HCT116 (cell line): Measurements from ENCODE around the gene TEX2. TPM values are rescaled to one million over a fixed set of nuclear protein-coding genes. Genes with fewer than 3 reads are reported as not detected.

Experiments
- ATAC-seq: fragments of 200-7000 bp; cut with Tn5 transposase; 2 replicates; pipeline ENCODE4 v1.9.1; 2020; ENCODE audit warnings: mild to moderate bottlenecking, moderate library complexity
- BruUV-seq: library from RNA; stranded (reverse); fragments of 400-500 nt; replicated peaks from 2 replicates; lab custom pipeline; 2021; lab: Mats Ljungman, UMichigan
- CTCF ChIA-PET: fragments of 300-600 bp; sonication (Branson Sonifier 250); formaldehyde crosslinking; loops from one replicate; lab custom pipeline; 2021; ENCODE audit warnings: antibody characterized with exemption; lab: Charles Lee
- POLR2A ChIA-PET: fragments of 300-600, 350-600 bp; sonication (Branson Sonifier 250); formaldehyde crosslinking; loops from one replicate; lab custom pipeline; 2021; ENCODE audit warnings: antibody characterized with exemption; lab: Charles Lee
- RAD21 ChIA-PET, 2 experiments: fragments of 300-600 bp; sonication (Branson Sonifier 250); formaldehyde crosslinking; loops; one replicate each; lab custom pipeline; 2023; ENCODE audit warnings: low total read pairs in 2 of 2; ENCODE audit not compliant: uncharacterized antibody in 2 of 2, unreplicated experiment in 2 of 2, low non-redundant PET in 1 of 2; lab: Charles Lee
- DNase-seq: peaks from one replicate; pipeline ENCODE4 v3.0.0-alpha.2; 2010; ENCODE audit warnings: low read depth, low spot score
- H2AFZ ChIP-seq: fragments of 200-600 bp; shearing (Covaris generic), sonication (generic); 2 replicates; pipeline ENCODE4 v1.6.1; 2017; ENCODE audit warnings: low read depth, mixed run types, mixed read lengths, antibody characterized with exemption, low read length; ENCODE audit not compliant: poor library complexity, severe bottlenecking
- H3K27ac ChIP-seq: 2 replicates; pipeline ENCODE4 v1.5.1; 2012; ENCODE audit warnings: low read depth, low read length
- H3K27me3 ChIP-seq: fragments of 200-600 bp; sonication (generic); 2 replicates; pipeline ENCODE4 v1.6.1; 2016; ENCODE audit warnings: mixed run types, low read length, mixed read lengths; ENCODE audit not compliant: insufficient read depth
- H3K36me3 ChIP-seq, 2 experiments: fragments of 200-500 bp in 1 of 2; fragments of 200-600 bp in 1 of 2; sonication (Bioruptor generic) in 1 of 2; sonication (generic) in 1 of 2; 2 replicates each; pipeline versions ENCODE4 v1.5.1 to v1.6.1; 2014 to 2016; ENCODE audit warnings: low read length in 2 of 2, inconsistent platforms in 1 of 2, mixed read lengths in 1 of 2, mixed run types in 1 of 2; ENCODE audit not compliant: insufficient read depth in 2 of 2, control insufficient read depth in 1 of 2
- H3K4me1 ChIP-seq, 2 experiments: fragments of 200-600 bp in 1 of 2; sonication (generic) in 1 of 2; 2 replicates each; pipeline versions ENCODE4 v1.5.1 to v1.6.1; 2012 to 2017; ENCODE audit warnings: low read length in 2 of 2, inconsistent platforms in 1 of 2, mild to moderate bottlenecking in 1 of 2, mixed read lengths in 1 of 2, mixed run types in 1 of 2, moderate library complexity in 1 of 2; ENCODE audit not compliant: insufficient read depth in 2 of 2, control insufficient read depth in 1 of 2
- H3K4me2 ChIP-seq: fragments of 200-600 bp; sonication (generic); 2 replicates; pipeline ENCODE4 v1.6.1; 2017; ENCODE audit warnings: mixed run types, low read length, mixed read lengths
- H3K4me3 ChIP-seq, 2 experiments: fragments of 200-600 bp in 1 of 2; sonication (generic) in 1 of 2; replicated peaks in 1 of 2; 2 replicates each; pipeline ENCODE4 v1.5.1; 2011 to 2016; ENCODE audit warnings: low read length in 2 of 2, control low read depth in 1 of 2, low read depth in 1 of 2, mild to moderate bottlenecking in 1 of 2, mixed read lengths in 1 of 2, mixed run types in 1 of 2
- H3K79me2 ChIP-seq: fragments of 200-600 bp; sonication (generic); 2 replicates; pipeline ENCODE4 v1.6.1; 2017; ENCODE audit warnings: mild to moderate bottlenecking, mixed run types, low read length, moderate library complexity, mixed read lengths; ENCODE audit not compliant: insufficient read depth
- H3K9ac ChIP-seq: fragments of 200-600 bp; sonication (generic); 2 replicates; pipeline ENCODE4 v1.6.1; 2016; ENCODE audit warnings: low read length, mixed read lengths
- H3K9me2 ChIP-seq: fragments of 200-600 bp; sonication (generic), shearing (Covaris generic); 2 replicates; pipeline ENCODE4 v1.6.1; 2017; ENCODE audit warnings: mixed run types, mild to moderate bottlenecking, moderate library complexity; ENCODE audit not compliant: insufficient read depth
- H3K9me3 ChIP-seq, 2 experiments: fragments of 200-500 bp in 1 of 2; fragments of 200-600 bp in 1 of 2; sonication (Bioruptor generic) in 1 of 2; sonication (generic) in 1 of 2; 2 replicates each; pipeline ENCODE4 v1.6.1; 2014 to 2017; ENCODE audit warnings: low read length in 2 of 2, mixed read lengths in 2 of 2, inconsistent platforms in 1 of 2, low read depth in 1 of 2, mild to moderate bottlenecking in 1 of 2, mixed run types in 1 of 2, moderate library complexity in 1 of 2; ENCODE audit not compliant: control insufficient read depth in 1 of 2, insufficient read depth in 1 of 2
- H4K20me1 ChIP-seq: fragments of 200-600 bp; sonication (generic), shearing (Covaris generic); 2 replicates; pipeline ENCODE4 v1.6.1; 2017; ENCODE audit warnings: mixed run types, mild to moderate bottlenecking, moderate library complexity; ENCODE audit not compliant: insufficient read depth
- CBX3 ChIP-seq: IDR thresholded peaks from 2 replicates; pipeline ENCODE4 v1.6.1; 2012; ENCODE audit warnings: low read depth
- CEBPB ChIP-seq: IDR thresholded peaks from 2 replicates; pipeline ENCODE4 v1.6.1; 2012; ENCODE audit warnings: low read depth
- EZH2 ChIP-seq: fragments of 200-600 bp; sonication (generic); IDR thresholded peaks from 2 replicates; pipeline ENCODE4 v1.6.1; 2017; ENCODE audit warnings: antibody characterized with exemption, mixed run types
- EZH2phosphoT487 ChIP-seq: fragments of 200-600 bp; IDR thresholded peaks from 2 replicates; pipeline ENCODE4 v1.6.1; 2018; ENCODE audit warnings: antibody characterized with exemption, borderline replicate concordance
- JUND ChIP-seq: IDR thresholded peaks from 2 replicates; pipeline ENCODE4 v1.6.1; 2012
- MAX ChIP-seq: IDR thresholded peaks from 2 replicates; pipeline ENCODE4 v1.6.1; 2012
- POLR2A ChIP-seq: IDR thresholded peaks from 2 replicates; pipeline ENCODE4 v1.7.0; 2011; ENCODE audit warnings: borderline replicate concordance; ENCODE audit not compliant: insufficient read depth, insufficient read length; ENCODE audit errors: extremely low read depth
- SP1 ChIP-seq: IDR thresholded peaks from 2 replicates; pipeline ENCODE4 v1.6.1; 2012; ENCODE audit warnings: low read depth
- TCF7L2 ChIP-seq: IDR thresholded peaks from 2 replicates; pipeline ENCODE4 v1.7.0; 2011; ENCODE audit warnings: borderline replicate concordance, inconsistent platforms; ENCODE audit not compliant: insufficient read depth, insufficient read length; ENCODE audit errors: extremely low read depth
- ZBTB33 ChIP-seq: IDR thresholded peaks from 2 replicates; pipeline ENCODE4 v1.6.1; 2011; ENCODE audit warnings: mild to moderate bottlenecking, low read length, moderate library complexity; ENCODE audit not compliant: insufficient replicate concordance; ENCODE audit errors: extremely low read depth
- ZFX ChIP-seq: fragments of 450-650 bp; IDR thresholded peaks from 2 replicates; pipeline ENCODE4 v1.6.1; 2017
- ZNF274 ChIP-seq: fragments of 200-500 bp; sonication (Bioruptor generic); IDR thresholded peaks from 2 replicates; pipeline ENCODE4 v1.6.1; 2014; ENCODE audit warnings: mild to moderate bottlenecking, low read depth, low read length, inconsistent platforms
- intact Hi-C: fragments of 100-400 bp; cut with micrococcal nuclease; formaldehyde crosslinking; loops from 2 replicates; pipeline ENCODE4 v1.10.0; 2022
- total RNA-seq: library from RNA; stranded (reverse); gene quantifications from one replicate; pipeline ENCODE4 v1.2.1, GENCODE V29; 2021; ENCODE audit not compliant: unreplicated experiment
- TF ChIP-seq, protein P1 (sequence below), 3 experiments: fragments of 200-600 bp in 1 of 3; sonication (generic) in 1 of 3; IDR thresholded peaks in 2 of 3; conservative IDR thresholded peaks in 1 of 3; 2 replicates each; pipeline ENCODE4 v1.5.1; 2012 to 2017; ENCODE audit warnings: low read depth in 2 of 3, low read length in 2 of 3, antibody characterized with exemption in 1 of 3, borderline replicate concordance in 1 of 3, control low read depth in 1 of 3, mild to moderate bottlenecking in 1 of 3, mixed read lengths in 1 of 3, mixed run types in 1 of 3, moderate library complexity in 1 of 3; ENCODE audit not compliant: insufficient read depth in 1 of 3
- TF ChIP-seq, protein P2 (sequence below): IDR thresholded peaks from 2 replicates; pipeline ENCODE4 v1.6.1; 2012; ENCODE audit warnings: low read depth

The TEX2 gene
- total RNA-seq, 1 experiment from 2014 or later = 24.6 TPM

DNA sequence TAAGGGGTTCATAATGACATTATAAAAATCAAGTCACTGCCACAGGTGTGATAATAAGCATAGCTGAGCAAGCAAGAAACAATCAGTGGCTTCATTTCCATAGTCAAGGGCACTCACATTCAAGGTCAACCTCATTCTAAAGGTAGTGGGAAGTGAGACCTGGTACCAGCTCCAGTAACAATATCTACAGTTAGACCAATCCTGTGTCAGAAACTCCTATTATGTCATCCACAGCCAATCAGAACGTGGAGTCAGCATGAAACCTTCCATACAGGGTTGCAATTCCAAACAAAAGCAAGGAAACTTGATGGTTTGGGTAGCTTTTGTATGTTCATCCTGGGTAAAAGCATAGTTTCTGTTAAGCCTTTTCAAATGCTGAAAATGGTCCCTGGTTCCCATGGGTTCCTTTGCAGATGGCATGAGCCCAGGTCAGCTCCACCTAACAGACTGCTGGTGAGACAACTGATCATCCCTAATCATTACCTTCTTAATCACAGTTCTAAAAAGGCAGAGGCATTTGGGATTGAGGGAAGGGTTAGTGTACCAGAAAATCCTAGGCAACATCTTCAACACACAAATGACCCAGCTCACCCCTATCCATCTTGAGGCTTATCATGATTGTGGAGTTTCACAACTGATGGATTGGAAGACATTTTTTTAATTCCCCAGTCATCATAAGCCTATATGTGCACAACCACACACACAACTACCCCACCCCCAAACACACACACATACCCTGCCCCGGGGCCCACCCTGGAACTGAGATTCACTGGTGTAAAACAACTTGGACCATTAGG is 30.4 kb downstream of the TEX2 start:
- Histone ChIP-seq H3K4me3 (no peak overlapping the region), H4K20me1 (no peaks in the 10 kb centered on the region), H3K9ac (no peak overlapping the region), H2AFZ (no peak overlapping the region), H3K27ac (no peak overlapping the region), H3K79me2 (peaks cover 30% of the 10 kb centered on the region), H3K27me3 (no peaks in the 10 kb centered on the region), H3K9me3 (no peaks in the 10 kb centered on the region), H3K4me2 (no peak overlapping the region), H3K9me2 (no peaks in the 10 kb centered on the region), H3K36me3 (no peaks in the 10 kb centered on the region), H3K4me1 (peaks cover 0 to 11% of the 10 kb centered on the region in 2 experiments; a peak in 3 of 4 replicates)
- ChIA-PET POLR2A (no interaction called here), RAD21 (no interaction called here), CTCF (no interaction called here)
- intact Hi-C loops = no loop called here
- BruUV-seq = no TSS peak
- TF ChIP-seq, protein P1, sequence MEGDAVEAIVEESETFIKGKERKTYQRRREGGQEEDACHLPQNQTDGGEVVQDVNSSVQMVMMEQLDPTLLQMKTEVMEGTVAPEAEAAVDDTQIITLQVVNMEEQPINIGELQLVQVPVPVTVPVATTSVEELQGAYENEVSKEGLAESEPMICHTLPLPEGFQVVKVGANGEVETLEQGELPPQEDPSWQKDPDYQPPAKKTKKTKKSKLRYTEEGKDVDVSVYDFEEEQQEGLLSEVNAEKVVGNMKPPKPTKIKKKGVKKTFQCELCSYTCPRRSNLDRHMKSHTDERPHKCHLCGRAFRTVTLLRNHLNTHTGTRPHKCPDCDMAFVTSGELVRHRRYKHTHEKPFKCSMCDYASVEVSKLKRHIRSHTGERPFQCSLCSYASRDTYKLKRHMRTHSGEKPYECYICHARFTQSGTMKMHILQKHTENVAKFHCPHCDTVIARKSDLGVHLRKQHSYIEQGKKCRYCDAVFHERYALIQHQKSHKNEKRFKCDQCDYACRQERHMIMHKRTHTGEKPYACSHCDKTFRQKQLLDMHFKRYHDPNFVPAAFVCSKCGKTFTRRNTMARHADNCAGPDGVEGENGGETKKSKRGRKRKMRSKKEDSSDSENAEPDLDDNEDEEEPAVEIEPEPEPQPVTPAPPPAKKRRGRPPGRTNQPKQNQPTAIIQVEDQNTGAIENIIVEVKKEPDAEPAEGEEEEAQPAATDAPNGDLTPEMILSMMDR (IDR thresholded peaks at IDR 0.05 in 2 of 3, conservative IDR thresholded peaks at IDR 0.05 in 1 of 3; ENCODE audit: borderline replicate concordance in 1 of 3, insufficient read depth in 1 of 3, low read depth in 2 of 3, low read length in 2 of 3) = no peak
- TF ChIP-seq, protein P2, sequence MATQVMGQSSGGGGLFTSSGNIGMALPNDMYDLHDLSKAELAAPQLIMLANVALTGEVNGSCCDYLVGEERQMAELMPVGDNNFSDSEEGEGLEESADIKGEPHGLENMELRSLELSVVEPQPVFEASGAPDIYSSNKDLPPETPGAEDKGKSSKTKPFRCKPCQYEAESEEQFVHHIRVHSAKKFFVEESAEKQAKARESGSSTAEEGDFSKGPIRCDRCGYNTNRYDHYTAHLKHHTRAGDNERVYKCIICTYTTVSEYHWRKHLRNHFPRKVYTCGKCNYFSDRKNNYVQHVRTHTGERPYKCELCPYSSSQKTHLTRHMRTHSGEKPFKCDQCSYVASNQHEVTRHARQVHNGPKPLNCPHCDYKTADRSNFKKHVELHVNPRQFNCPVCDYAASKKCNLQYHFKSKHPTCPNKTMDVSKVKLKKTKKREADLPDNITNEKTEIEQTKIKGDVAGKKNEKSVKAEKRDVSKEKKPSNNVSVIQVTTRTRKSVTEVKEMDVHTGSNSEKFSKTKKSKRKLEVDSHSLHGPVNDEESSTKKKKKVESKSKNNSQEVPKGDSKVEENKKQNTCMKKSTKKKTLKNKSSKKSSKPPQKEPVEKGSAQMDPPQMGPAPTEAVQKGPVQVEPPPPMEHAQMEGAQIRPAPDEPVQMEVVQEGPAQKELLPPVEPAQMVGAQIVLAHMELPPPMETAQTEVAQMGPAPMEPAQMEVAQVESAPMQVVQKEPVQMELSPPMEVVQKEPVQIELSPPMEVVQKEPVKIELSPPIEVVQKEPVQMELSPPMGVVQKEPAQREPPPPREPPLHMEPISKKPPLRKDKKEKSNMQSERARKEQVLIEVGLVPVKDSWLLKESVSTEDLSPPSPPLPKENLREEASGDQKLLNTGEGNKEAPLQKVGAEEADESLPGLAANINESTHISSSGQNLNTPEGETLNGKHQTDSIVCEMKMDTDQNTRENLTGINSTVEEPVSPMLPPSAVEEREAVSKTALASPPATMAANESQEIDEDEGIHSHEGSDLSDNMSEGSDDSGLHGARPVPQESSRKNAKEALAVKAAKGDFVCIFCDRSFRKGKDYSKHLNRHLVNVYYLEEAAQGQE = no peak
- TF ChIP-seq ZFX (no peak), CBX3 (no peak), JUND (no peak), ZNF274 (no peak), ZBTB33 (no peak), CEBPB (no peak), MAX (no peak), SP1 (no peak), EZH2 (no peak), EZH2phosphoT487 (no peak), POLR2A (no peak), TCF7L2 (no peak)
- ATAC-seq = no peak; the same call in 1 of the 2 replicates
- DNase-seq = no peak
